KMS-11 (cell line): ENCODE data around the gene CEBPE.

Experiments used
- H2AFZ ChIP-seq: fragments of 200-600 bp; sonication (generic); 2 replicates; pipeline ENCODE4 v1.6.1; 2016; ENCODE audit warnings: antibody characterized with exemption, mixed run types, low read depth
- H3K27ac ChIP-seq: fragments of 200-600 bp; sonication (generic); 2 replicates; pipeline ENCODE4 v1.6.1; 2016; ENCODE audit warnings: mild to moderate bottlenecking, mixed run types
- H3K27me3 ChIP-seq: fragments of 200-600 bp; sonication (generic); 2 replicates; pipeline ENCODE4 v1.6.1; 2017; ENCODE audit warnings: mild to moderate bottlenecking, low read depth, mixed run types, moderate library complexity; ENCODE audit not compliant: insufficient read depth
- H3K36me3 ChIP-seq: fragments of 200-600 bp; sonication (generic); 2 replicates; pipeline ENCODE4 v1.6.1; 2017; ENCODE audit warnings: mild to moderate bottlenecking, mixed run types; ENCODE audit not compliant: insufficient read depth
- H3K4me1 ChIP-seq: fragments of 200-600 bp; sonication (generic); 2 replicates; pipeline ENCODE4 v1.6.1; 2016; ENCODE audit warnings: mild to moderate bottlenecking, low read depth, mixed run types; ENCODE audit not compliant: poor library complexity, severe bottlenecking
- H3K4me2 ChIP-seq: fragments of 200-600 bp; sonication (generic); 2 replicates; pipeline ENCODE4 v1.7.0; 2016; ENCODE audit warnings: mild to moderate bottlenecking, mixed run types
- H3K4me3 ChIP-seq: fragments of 200-600 bp; sonication (generic); IDR thresholded peaks from 2 replicates; pipeline ENCODE4 v1.6.1; 2017; ENCODE audit warnings: low read depth, low read length, mixed read lengths; ENCODE audit not compliant: insufficient read depth
- H3K79me2 ChIP-seq: fragments of 200-600 bp; sonication (generic); 2 replicates; pipeline ENCODE4 v1.6.1; 2016; ENCODE audit warnings: low read depth, mixed run types; ENCODE audit not compliant: insufficient read depth
- H3K9ac ChIP-seq: fragments of 200-600 bp; sonication (generic); 2 replicates; pipeline ENCODE4 v1.6.1; 2016; ENCODE audit warnings: mild to moderate bottlenecking, mixed run types
- H4K20me1 ChIP-seq: fragments of 200-600 bp; sonication (generic); 2 replicates; pipeline ENCODE4 v1.6.1; 2016; ENCODE audit warnings: mild to moderate bottlenecking, mixed run types; ENCODE audit not compliant: insufficient read depth
- CTCF ChIP-seq: fragments of 200-600 bp; sonication (generic); conservative IDR thresholded peaks from 2 replicates; pipeline ENCODE4 v1.6.1; 2017; ENCODE audit warnings: low read depth, mild to moderate bottlenecking, antibody characterized with exemption, low read length, moderate library complexity, mixed read lengths

The CEBPE gene

GRCh38 chr14:23080474-23080873 is 38.6 kb downstream of the CEBPE start:
- Histone ChIP-seq H3K36me3 (no peaks in the 10 kb centered on the region), H3K79me2 (no peaks in the 10 kb centered on the region), H3K4me1 (no peaks in the 10 kb centered on the region), H4K20me1 (no peaks in the 10 kb centered on the region), H3K4me3 (no peak overlapping the region), H3K27me3 (no peaks in the 10 kb centered on the region), H3K27ac (no peak overlapping the region), H2AFZ (no peak overlapping the region), H3K9ac (no peak overlapping the region), H3K4me2 (no peak overlapping the region)
- no peak for TF ChIP-seq CTCF

- no peak for TF ChIP-seq CTCF
- H3K36me3 ChIP-seq, result no peaks in the 10 kb centered on the region
- H3K9ac ChIP-seq, result no peak overlapping the region
- H4K20me1 ChIP-seq, result no peaks in the 10 kb centered on the region
- H3K4me2 ChIP-seq, result no peak overlapping the region
- no peaks in the 10 kb centered on the region for H3K4me1 ChIP-seq
- H3K79me2 ChIP-seq, result no peaks in the 10 kb centered on the region
- no peaks in the 10 kb centered on the region for H3K27me3 ChIP-seq
- H2AFZ ChIP-seq, result no peak overlapping the region
- no peak overlapping the region for H3K4me3 ChIP-seq
- H3K27ac ChIP-seq, result no peak overlapping the region
These were observed 39.3 kb downstream of the CEBPE start for GRCh38 chr14:23079716-23080115.

- no peak overlapping the region for H3K4me3 ChIP-seq
- no peaks in the 10 kb centered on the region for H3K79me2 ChIP-seq
- no peak overlapping the region for H3K4me2 ChIP-seq
- no peaks in the 10 kb centered on the region for H3K36me3 ChIP-seq
- no peak for TF ChIP-seq CTCF
- no peak overlapping the region for H2AFZ ChIP-seq
- no peaks in the 10 kb centered on the region for H3K4me1 ChIP-seq
- H3K9ac ChIP-seq, result no peak overlapping the region
- H3K27ac ChIP-seq, result no peak overlapping the region
- no peaks in the 10 kb centered on the region for H4K20me1 ChIP-seq
- H3K27me3 ChIP-seq, result no peaks in the 10 kb centered on the region
These were observed 40.4 kb downstream of the CEBPE start for GRCh38 chr14:23078692-23079116.

- Histone ChIP-seq H3K4me3 (no peak overlapping the region), H3K9ac (no peak overlapping the region), H2AFZ (no peak overlapping the region), H3K36me3 (no peaks in the 10 kb centered on the region), H3K27ac (no peak overlapping the region), H4K20me1 (no peaks in the 10 kb centered on the region), H3K4me2 (no peak overlapping the region), H3K79me2 (no peaks in the 10 kb centered on the region), H3K4me1 (no peaks in the 10 kb centered on the region), H3K27me3 (no peaks in the 10 kb centered on the region)
- no peak for TF ChIP-seq CTCF
These were observed 41.1 kb downstream of the CEBPE start for GRCh38 chr14:23077962-23078361.
